ENCODE results near the gene CMKLR1.

The CMKLR1 gene

DNA sequence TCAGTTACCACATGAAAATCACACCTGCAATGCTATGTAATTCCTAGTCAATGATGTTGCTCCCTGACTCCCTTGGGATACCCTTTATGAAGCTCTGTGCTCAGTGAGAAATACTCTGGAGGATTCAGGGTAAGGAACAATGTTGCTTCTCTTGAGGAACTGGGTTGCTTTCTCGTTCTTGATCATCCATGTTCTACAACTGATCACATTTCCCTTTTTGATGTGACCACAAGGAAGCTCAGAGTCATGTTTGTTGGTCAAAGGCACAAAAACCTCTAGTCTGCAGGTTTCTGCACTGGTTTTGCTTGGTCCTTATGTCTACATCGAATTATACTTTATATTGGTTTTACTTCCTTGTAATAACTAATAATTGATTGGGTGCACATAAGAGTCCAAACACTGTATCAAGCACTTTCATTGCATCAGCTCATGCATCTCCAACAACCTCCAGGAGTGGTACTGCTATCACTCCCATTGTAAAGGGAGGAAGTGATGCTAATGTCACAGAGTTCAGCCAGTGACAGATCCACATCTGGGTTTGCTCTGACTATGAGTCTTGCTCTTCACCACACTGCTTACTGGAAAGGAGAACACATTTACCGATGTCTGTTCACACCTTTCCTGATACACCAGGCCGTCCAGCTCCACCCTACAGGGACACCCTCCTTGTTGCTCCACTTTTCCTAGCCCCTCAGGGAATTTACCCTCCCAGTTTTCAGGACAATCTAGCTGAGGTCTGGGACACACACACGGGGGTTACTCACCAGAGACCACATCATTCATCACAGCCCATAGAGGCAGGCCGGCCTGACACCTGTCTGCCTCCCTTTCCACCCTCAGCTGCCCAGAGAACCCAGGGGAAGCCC is 41.0 kb downstream of the CMKLR1 start:
- no peak for DNase-seq

DNA sequence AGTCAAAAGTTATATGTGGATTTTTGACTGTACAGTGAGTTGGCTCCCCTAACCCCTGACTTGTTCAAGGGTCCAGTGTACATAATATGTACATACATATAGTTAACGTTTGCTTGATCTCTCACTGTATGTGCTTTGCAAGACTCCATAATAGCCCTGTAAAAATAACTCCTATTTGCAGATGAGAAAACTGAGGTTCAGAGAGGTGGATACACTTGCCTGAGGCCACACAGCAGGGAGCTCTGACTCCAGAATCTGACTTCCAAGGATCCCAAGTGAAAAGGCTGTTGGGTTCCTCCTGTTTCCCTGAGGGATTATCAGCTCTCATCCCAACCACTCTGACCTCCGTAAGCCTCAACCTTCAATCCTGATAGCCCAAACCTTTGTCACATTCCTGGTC is 41.7 kb downstream of the CMKLR1 start:
- DNase-seq, result no peak

DNA sequence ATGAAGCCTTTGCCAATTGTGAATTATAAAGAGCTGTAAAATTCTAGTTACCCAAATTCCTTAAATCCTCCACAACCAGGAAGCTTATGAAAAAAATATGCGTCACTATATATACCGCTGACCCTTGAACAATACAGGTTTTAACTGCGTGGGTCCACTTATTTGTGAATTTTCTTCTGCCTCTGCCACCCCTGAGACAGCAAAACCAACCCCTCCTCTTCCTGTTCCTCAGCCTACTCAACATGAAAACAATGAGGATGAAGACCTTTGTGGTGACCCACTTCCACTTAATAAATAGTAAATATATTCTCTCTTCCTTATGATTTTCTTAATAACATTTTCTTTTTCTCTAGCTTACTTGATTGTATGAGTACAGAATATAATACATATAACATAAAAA is 42.2 kb downstream of the CMKLR1 start:
- DNase-seq, result no peak

DNA sequence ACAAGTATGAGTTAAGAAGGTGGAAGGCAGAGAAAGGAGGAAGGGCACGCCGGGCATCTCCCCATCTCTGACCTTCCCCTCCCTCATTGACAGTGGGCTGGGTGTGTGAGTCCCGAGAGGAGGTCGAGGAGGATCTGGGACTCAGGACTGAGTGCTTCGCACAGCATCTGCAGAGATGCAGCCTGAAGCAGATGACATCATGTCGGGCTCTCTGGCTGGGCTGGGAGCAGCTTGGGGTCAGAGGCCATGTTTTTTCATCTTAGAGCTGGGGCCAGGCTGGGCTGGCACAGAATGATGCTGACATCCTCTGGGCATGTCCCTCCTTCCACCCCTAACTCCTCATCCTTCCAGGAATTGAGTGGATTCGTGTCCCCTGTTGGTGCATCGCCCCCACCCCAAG is 43.5 kb downstream of the CMKLR1 start:
- peak; percentile 51 for DNase-seq

DNA sequence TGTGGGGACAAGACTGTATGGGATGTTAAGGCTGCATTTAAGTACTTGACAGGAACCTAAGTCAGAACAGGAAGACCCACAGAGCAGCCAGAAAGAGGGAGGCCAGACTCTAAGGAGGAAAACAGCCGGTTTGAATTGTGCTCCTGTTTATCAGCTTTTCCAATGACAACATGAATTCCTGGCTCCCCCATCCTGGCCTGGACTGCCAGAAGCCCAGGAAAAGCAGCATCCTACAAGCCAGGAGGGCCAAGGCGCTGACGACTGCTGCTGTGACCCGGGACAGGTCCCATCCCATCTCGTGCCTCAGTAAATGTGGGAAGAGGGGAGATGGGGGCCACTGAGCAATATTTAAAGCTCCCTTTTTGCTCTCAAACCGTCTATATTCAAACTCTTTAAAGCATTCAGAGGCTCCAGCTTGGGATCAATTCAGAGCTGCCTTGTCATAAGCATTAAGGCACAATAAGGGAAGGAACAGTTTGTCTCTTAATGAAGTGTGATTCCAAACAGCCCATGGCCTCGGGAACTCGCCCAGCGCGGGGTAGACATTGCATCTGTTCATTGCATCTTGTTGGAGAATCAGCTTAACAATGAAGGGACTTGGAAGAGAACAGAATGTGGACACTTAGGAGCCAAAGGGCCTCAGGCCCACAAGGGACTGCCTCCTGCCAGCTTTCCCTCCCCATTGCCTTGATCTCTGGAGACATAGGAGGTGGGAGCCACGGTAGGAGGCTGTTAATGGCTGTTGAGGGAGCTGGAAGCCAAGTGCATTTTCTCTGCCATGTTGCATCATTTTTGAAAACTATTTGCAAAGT is 49.6 kb downstream of the CMKLR1 start:
- no peak for DNase-seq

DNA sequence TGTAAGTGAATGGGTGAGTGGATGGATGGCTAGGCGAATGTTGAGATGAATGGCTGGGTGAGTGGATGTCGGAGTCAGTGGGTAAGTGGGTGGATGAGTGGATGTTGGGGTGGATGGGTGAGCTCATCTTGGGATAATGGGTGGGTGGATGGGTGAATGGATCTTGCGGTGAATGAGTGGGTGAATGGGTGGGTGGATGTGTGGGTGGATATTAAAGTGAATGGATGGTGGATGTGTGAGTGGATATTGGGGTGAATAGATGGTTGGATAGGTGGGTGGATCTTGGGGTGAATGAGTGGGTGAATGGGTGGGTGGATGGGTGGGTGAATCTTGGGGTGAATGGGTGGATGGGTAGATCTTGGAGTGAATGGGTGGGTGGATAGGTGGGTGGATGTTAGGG is 51.9 kb downstream of the CMKLR1 start:
- no peak for DNase-seq

DNA sequence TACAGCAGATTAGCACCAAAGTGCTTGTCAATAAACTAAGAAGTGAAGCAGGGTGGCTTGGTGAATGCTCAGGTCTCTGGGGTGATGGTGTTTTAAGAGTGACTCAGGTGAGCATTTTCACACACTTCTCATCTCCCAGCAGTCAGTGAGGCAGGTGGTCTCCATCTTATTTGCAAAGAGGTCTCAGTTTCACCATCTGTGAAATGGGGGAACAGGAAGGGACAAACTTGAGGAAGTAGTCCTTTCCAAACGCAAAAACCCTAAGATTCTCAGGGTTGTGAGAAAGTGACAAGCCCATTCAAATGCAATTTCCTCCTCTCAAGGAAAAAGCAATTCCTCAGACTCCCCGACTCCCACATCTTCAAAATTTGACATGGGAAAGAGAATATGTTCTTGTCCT is 54.1 kb downstream of the CMKLR1 start:
- no peak for DNase-seq

DNA sequence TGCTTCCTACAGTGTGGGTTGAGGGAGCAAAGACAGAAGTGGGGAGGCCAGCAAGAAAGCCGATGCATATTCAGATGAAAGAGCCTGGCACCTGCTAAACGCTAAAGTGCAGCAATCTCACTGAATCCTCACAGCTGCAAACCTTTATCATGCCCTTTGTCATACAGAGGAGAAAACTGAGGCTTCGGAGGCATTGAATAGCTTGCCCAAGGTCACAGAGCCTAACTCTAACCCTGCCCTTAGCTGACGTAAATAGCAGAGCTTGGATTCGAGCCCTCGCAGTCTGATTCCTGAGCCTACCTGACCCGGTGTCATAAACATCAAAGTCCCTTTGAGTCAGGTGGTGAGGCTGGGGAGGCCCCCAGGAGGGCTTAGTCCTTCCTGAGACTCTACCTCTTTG is 54.9 kb downstream of the CMKLR1 start:
- DNase-seq, result no peak

DNA sequence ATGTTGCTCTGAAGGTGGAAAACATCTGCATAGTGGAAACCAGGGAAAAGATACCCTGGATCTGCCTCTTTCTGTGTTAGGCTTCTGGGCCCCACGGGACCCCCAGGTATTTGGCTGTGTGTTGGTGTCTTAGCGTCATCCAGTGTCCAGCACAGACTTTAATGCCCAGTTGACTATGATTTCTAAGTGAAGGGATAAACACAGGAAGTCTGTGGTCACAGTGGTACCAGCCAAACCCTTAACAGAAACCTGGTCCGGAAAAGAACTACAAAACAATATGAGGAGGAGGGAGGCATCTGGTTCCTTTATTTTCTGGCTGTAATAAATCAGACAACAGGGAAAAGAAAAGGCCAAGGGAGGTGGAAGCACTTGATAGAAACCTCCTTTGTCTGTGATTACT is 56.4 kb downstream of the CMKLR1 start:
- DNase-seq, result no peak

DNA sequence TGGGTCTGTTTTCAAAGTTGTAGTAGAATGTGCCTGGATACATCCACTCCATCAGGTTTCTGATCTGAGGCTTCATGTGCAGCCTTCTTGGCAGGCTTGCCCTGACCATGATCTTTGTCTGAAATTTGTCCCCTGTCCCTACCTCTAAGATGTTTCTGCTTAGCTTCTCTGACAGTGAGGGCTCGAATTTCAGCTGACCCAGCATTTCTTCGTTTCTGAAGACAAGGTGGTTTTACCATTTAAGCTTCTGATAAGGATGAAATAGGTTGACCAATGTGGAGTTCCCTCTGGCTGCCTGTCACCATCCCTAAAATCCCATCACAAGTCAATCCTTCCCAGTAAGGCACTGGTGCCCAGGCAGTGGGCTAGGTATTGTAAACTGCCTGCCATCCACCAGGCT is 57.0 kb downstream of the CMKLR1 start:
- no peak for DNase-seq

DNA sequence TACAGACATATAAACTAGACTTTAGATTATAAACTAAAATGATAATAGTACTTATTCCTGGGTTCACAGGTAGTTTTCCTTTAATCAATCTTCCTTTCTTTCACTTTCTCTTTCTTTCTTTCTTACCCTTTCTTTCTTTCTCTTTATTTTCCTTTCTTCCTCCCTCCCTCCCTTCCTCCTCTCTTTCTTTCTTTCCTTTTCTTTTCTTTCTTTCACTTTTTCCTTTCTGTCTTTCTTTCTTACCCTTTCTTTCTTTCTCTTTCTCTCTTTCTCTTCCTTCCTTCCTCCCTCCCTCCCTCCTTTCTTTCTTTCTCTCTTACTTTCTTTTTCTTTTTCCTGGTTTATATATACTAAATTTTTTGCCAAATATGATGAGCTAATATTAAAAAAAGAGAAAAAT is 61.5 kb downstream of the CMKLR1 start:
- no peak for DNase-seq

DNA sequence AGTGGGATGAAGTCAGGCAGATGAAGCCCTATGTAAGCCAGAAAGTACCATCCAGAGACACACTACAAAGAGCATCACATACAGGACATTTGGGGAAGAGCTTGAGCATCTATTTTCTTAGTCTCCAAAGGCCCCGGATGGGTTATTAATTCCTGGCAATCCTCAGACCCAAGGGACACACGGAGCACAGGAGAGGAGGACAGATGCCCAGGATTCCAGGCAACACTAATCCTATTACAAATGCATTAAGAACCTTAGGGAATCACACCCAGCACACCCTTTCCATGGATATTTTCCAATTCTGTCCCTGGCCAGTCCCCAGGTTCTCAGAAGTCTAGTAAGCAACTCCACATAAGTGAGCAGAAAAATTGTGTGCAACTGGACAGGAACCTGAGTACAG is 65.9 kb downstream of the CMKLR1 start:
- peak; percentile 42 for DNase-seq

DNA sequence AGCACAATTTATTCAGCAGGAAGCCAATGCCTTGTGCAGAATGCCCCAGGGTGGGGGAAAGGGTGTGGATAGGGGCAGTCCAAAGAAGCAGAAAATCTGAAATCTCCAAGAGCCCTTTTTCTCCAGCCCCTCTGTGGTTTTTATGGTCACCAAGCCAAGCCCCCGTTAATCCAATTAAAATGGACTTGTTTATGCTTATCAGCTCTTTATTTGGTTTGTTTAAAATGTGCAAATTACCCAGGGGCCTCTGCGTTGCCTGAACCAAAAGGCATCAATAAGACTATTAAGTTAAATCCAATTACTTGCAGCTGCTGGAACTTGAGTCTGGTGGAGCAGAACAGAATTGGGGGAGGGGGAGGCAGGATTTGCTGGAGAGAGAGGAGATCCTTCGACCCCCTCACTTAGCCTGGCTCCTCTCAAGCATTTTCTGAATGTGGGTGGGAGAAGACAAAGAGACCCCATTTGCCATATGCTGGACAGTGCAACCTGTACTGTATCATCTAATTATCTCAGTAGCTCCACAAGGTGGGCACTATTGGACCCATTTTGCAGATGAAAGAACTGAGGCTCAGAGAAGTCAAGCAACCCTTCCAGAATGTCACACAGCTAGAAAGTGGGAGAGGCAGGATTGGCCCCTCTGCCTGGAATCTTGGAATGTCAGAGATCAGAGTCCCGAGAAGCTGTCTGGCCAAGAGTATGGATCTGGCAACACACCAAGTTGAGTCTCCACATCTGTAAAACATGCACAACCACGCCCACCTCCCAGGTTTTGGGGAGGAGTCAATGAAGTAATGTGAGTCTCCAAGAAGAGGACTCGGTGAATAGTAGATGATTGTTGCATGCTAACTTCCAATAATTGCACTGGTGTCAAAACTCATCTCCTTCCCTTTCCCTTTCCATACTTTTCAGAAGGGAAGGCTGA is 66.9 kb downstream of the CMKLR1 start:
- DNase-seq, result peak; percentile 80

DNA sequence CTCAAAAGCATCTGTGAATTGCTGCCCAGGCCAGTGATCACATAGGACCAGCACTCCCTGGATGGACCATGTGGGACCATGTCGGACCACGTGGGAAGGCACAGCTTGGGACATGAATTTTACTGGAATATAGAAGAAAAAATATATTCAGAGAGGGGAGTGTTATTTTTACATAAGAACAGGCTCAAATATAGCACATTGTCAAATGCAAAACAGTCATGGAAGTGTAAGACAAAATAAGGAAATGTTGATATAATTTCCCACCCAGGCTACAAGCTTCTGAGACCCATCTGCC is 68.3 kb downstream of the CMKLR1 start:
- no peak for DNase-seq

DNA sequence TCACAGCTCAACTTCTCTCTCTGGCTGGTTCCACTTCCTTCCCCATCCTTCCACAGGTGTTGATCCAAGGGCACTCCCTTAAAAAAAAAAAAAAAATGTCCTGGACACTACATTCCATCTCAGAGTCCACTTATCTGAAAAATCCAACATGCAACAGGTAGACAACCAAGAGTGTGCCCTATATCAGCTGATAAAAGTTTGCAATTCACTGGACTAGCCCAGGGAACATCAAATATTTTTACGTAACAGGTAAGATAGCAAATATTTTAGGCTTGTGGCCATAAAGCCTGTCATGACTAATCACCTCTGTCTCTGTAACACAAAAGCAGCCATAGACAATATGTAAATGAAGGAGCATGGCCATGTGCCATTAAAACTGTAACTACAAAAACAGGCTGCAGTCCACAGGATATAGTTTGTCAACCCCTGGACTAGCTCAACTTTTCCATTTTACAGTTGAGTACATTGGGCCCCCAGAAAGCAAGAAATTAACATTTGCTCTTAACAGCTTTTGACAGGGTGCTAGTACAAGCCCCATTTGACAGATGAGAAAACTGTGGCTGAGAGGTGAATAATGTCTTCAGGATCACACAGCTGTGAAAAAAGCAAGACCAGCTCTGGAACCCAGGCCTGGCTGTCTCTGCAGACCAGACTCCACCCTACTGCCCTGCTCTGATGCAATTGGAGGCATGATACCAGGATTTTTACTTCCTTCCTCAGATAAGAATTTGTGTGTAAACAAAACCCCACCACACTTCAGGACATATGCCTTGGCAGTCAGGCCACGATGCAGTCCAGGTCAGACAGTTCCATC is 68.9 kb downstream of the CMKLR1 start:
- DNase-seq, result no peak

DNA sequence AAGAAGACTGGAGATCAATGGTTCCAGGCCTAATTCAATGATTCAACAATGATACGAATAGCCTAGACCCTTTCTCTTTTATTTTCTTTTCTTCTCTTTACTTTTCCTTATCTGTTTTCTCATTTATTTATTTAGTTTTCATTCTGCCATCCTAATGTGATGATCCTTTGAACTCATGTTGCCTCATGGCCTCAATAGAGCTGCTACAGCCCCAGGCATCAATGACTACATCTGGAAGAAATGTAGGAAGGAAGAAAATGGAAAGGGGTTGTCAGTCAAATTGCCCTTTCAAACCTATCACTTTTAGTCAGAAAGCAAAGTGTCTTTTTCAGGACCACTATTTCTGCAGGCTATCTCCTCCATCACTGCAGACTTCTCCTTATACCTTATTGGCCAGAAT is 69.9 kb downstream of the CMKLR1 start:
- no peak for DNase-seq

DNA sequence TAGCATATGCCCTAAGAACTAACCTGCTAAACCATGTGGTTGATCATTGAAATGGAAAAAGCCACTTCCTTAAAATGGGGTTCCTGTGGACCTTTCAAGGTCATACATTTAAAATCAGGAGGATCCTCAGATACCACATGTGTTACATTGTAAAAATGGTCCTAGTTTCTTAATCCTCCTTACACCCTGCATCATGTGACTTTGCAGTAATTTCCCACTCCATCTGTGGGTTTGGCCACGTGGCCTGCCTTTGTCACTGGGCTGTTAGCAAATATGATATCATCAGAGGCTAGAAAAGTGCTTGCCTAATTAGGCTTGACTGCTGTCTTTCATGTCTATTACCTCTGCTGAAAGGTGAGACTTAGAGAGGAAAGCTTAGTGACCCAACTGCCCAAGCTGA is 70.7 kb downstream of the CMKLR1 start:
- DNase-seq, result no peak

DNA sequence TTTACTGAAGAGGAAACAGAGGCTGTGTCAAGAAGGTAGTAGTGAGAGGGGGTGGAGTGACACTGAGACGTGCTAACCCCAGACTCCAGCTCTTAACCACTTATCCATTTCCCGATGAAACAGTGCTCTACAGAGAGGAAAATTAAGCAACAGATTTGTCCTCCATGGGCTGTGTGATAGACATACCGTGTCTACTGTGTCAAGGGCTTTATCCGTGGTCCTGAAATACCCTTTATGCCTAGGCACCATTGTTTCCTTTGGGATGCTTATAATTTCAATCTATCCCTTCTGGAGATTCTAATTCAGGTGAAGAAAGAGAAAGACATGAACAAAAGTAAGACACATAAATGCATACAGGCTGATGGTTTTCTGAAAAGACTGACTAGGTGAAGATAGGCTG is 71.7 kb downstream of the CMKLR1 start:
- no peak for DNase-seq

DNA sequence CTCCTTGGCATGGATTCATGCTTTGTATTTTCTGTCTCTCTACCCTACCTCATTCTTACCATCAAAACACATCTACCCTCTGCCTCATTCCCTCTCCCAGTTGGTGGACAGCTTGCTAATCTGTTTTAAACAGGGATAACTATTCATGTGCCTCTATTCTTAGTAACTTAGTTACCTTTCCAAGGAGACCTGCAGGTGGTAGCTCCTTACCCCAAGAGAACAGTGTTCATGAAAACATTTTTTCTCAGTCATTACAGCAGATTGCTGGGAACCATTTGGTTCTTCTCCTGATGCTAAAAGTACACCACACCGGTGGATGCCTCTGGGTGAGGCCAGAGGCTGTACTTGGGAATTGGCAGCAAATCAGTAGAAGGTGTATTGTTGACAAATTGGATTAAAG is 73.0 kb downstream of the CMKLR1 start:
- DNase-seq, result no peak

DNA sequence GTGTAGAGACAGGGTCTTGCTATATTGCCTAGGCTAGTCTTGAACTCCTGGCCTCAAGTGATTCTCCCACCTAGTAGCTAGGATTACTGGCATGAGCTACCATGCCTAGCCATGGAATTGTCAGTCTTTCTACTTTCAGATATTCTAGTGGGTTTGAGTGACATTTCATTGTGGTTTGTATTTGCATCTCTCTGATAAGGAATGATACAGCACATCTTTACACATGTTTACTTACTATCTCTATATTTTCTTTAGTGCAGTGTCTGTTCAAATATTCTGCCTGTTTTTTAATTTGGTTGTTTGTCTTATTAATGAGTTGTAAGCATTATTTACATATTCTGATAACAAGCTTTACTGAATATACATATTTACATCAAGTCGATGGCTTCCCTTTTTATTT is 73.6 kb downstream of the CMKLR1 start:
- DNase-seq, result no peak

DNA sequence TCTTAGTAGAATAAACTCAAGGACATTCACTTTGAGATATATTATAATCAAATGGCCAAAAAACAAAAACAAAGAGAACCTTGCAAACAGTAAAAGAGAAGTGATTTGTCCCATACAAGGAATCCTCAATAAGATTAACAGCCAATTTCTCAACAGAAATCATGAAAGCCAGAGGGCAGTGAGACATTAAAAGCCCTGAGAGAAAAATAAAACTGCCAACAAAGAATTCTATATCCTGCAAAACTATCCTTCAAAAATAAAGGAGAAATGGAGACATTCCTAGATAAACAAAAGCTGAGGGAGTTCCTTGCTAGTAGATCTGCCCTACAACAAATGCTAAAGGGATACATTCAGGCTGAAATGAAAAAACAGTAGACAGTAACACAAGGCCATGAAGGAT is 78.1 kb downstream of the CMKLR1 start:
- no peak for DNase-seq

DNA sequence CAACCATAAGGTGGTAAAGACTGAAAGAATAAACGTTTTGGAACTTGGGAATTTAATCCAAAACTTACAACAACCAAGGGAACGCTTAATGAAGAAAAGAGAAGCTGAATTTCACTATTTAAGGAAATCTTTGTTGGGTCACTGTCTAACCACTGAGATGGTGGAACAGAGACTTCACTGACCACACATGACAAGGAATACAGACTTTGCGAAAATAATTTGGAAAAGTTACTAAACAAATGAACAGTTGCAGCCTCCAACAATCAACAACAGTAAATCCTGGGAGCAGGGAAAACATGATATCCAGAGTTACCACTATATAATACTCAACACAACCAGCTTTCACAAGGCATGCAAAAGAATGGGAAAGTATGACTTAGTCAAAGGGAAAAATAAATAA is 79.1 kb downstream of the CMKLR1 start:
- DNase-seq, result no peak
